Lower leg skin (tissue), 4 donors: Measurements from ENCODE around the gene COQ9. TPM values are rescaled to one million over a fixed set of nuclear protein-coding genes. Genes with fewer than 3 reads are reported as not detected.
A peak's percentile ranks its signal among the peaks of the same experiment; 100 is the strongest.

ENCODE experiments used
- DNase-seq, 2 donors: peaks; one replicate each; pipeline ENCODE4 v3.0.0-alpha.2; 2019; ENCODE audit warnings: low spot score in 2 of 2
- H3K4me3 ChIP-seq: fragments of 200-600 bp; sonication (generic); 2 replicates; pipeline ENCODE4 v1.5.1; 2017; ENCODE audit warnings: mild to moderate bottlenecking, low read depth; ENCODE audit not compliant: poor library complexity, severe bottlenecking
- CTCF ChIP-seq, 3 donors: fragments of 450-650 bp; IDR thresholded peaks; one replicate each; pipeline ENCODE4 v1.5.1; 2016; ENCODE audit warnings: antibody characterized with exemption in 3 of 3, mild to moderate bottlenecking in 3 of 3, moderate library complexity in 2 of 3
- POLR2A ChIP-seq, 2 donors: fragments of 450-650 bp; IDR thresholded peaks; one replicate each; pipeline ENCODE4 v1.6.1; 2016 to 2017; ENCODE audit warnings: antibody characterized with exemption in 2 of 2, mild to moderate bottlenecking in 1 of 2, moderate library complexity in 1 of 2
- WGBS, 2 donors: methylation state at CpG; one replicate each; pipeline ENCODE4 v1.1.5; 2018; 5-methylcytosine and 5-hydroxymethylcytosine counted together
- intact Hi-C: fragments of 100-400 bp; cut with DNase I; formaldehyde crosslinking; loops from one replicate; pipeline ENCODE4 v1.15.0; 2023; ENCODE audit warnings: low total_unique reads
- total RNA-seq, 4 donors: library from RNA; depleted of rRNA; stranded (reverse); fragments of >200 nt; gene quantifications; one replicate each; pipeline ENCODE4 v1.1.0, GENCODE V29; 2016

COQ9 gene
- total RNA-seq, 4 donors from 2014 or later = 38.7 to 55.3 (median 52.2) TPM

- peak in 1 of 2 donors; percentile 84 for DNase-seq
- no peak overlapping the region for H3K4me3 ChIP-seq
- intact Hi-C loops = no loop called here
- WGBS, 2 donors = 80 to 85% methylated on average over 29 to 30 of the region's 30 CpGs
- TF ChIP-seq CTCF (IDR thresholded peaks at IDR 0.05) = no peak
- no peak for TF ChIP-seq POLR2A (IDR thresholded peaks at IDR 0.05)
Measured at GRCh38 chr16:57474671-57475661, 27.7 kb downstream of the COQ9 start.

- no peak for TF ChIP-seq CTCF (IDR thresholded peaks at IDR 0.05)
- no peak for TF ChIP-seq POLR2A (IDR thresholded peaks at IDR 0.05)
- peak in 1 of 2 donors; percentile 87 for DNase-seq
- H3K4me3 ChIP-seq = no peak overlapping the region
- WGBS, 2 donors = 48 to 50% methylated on average over 7 to 9 of the region's 12 CpGs
- intact Hi-C loops = no loop called here
Measured at GRCh38 chr16:57475711-57476339, 28.5 kb downstream of the COQ9 start.

- TF ChIP-seq CTCF (IDR thresholded peaks at IDR 0.05) = no peak
- TF ChIP-seq POLR2A (IDR thresholded peaks at IDR 0.05) = no peak
- DNase-seq = peak in 1 of 2 donors; percentile 82
- intact Hi-C loops = no loop called here
- 89 to 93% methylated on average over 5 to 6 of the region's 6 CpGs for WGBS, 2 donors
- H3K4me3 ChIP-seq = no peak overlapping the region
Measured at GRCh38 chr16:57476546-57477410, 29.5 kb downstream of the COQ9 start.

GRCh38 chr16:57477531-57478202 is 30.4 kb downstream of the COQ9 start:
- H3K4me3 ChIP-seq = no peak overlapping the region
- TF ChIP-seq POLR2A (IDR thresholded peaks at IDR 0.05) (no peak), CTCF (IDR thresholded peaks at IDR 0.05) (no peak)
- intact Hi-C loops = no loop called here
- no peak for DNase-seq
- WGBS, 2 donors = 58% methylated on average over 9 of the region's 9 CpGs
